GM12878 (cell line): ENCODE results near the gene MYO7B. TPM values are rescaled to one million over a fixed set of nuclear protein-coding genes. Genes with fewer than 3 reads are reported as not detected.
A peak's percentile ranks its signal among the peaks of the same experiment; 100 is the strongest.

Experiments used
- ATAC-seq: fragments of 200-7000 bp; cut with Tn5 transposase; 3 replicates; pipeline ENCODE4 v1.9.1; 2020; ENCODE audit warnings: mild to moderate bottlenecking, moderate library complexity
- BruUV-seq: library from RNA; stranded (reverse); fragments of 400-500 nt; replicated peaks from 2 replicates; lab custom pipeline; 2021; lab: Mats Ljungman, UMichigan
- CTCF ChIA-PET: fragments of 300-600 bp; sonication (Branson Sonifier 250); formaldehyde crosslinking; extraction: SDS; loops from one replicate; lab custom pipeline; 2021; ENCODE audit warnings: inconsistent platforms; lab: Yijun Ruan, JAX
- POLR2A ChIA-PET: fragments of 350-600 bp; formaldehyde crosslinking; extraction: SDS; loops from one replicate; lab custom pipeline; 2021; ENCODE audit warnings: inconsistent platforms; lab: Charles Lee
- RAD21 ChIA-PET: fragments of 300-600 bp; sonication (Branson Sonifier 250); formaldehyde crosslinking; loops from one replicate; lab custom pipeline; 2023; ENCODE audit warnings: antibody characterized with exemption; ENCODE audit not compliant: unreplicated experiment; lab: Charles Lee
- SMC1A ChIA-PET: fragments of 300-600 bp; sonication (Branson Sonifier 250); formaldehyde crosslinking; loops from one replicate; lab custom pipeline; 2023; ENCODE audit not compliant: unreplicated experiment, uncharacterized antibody; lab: Charles Lee
- DNase-seq: peaks from one replicate; pipeline ENCODE4 v3.0.0-alpha.2; 2011; ENCODE audit warnings: low read depth, low spot score
- FAIRE-seq: peaks from 3 replicates; lab custom pipeline; 2011; peaks lifted over from hg19 to GRCh38; lab: Jason Lieb, UNC
- H2AFZ ChIP-seq: 2 replicates; pipeline ENCODE4 v1.6.0; 2011; ENCODE audit warnings: low read depth, low read length, control low read depth; ENCODE audit not compliant: control insufficient read depth
- H3K27ac ChIP-seq: 2 replicates; pipeline ENCODE4 v1.5.1; 2011; ENCODE audit warnings: control low read depth; ENCODE audit not compliant: control insufficient read depth, insufficient read depth
- H3K27me3 ChIP-seq, 2 experiments: replicated peaks in 1 of 2; 2 replicates each; pipeline versions ENCODE4 v1.6.0 to v1.6.1; 2011; ENCODE audit warnings: low read length in 1 of 2; ENCODE audit not compliant: control insufficient read depth in 2 of 2, insufficient read depth in 2 of 2
- H3K36me3 ChIP-seq, 2 experiments: 2 replicates each; pipeline ENCODE4 v1.5.1; 2011; ENCODE audit warnings: low read length in 1 of 2; ENCODE audit not compliant: control insufficient read depth in 2 of 2, insufficient read depth in 2 of 2
- H3K4me1 ChIP-seq: 2 replicates; pipeline ENCODE4 v1.6.1; 2011; ENCODE audit warnings: mild to moderate bottlenecking, low read length, moderate library complexity, mixed read lengths; ENCODE audit not compliant: control insufficient read depth, insufficient read depth
- H3K4me2 ChIP-seq: 2 replicates; pipeline ENCODE4 v1.6.0; 2011; ENCODE audit warnings: control low read depth; ENCODE audit not compliant: control insufficient read depth, insufficient read depth
- H3K4me3 ChIP-seq: fragments of 200-600 bp; sonication (generic); 2 replicates; pipeline ENCODE4 v1.5.1; 2016
- H3K79me2 ChIP-seq: 2 replicates; pipeline ENCODE4 v1.6.0; 2011; ENCODE audit warnings: low read length; ENCODE audit not compliant: control insufficient read depth, insufficient read depth
- H3K9ac ChIP-seq: 2 replicates; pipeline ENCODE4 v1.8.0; 2011; ENCODE audit warnings: low read length, control low read depth, mixed read lengths; ENCODE audit not compliant: control insufficient read depth, insufficient read depth
- H3K9me3 ChIP-seq: replicated peaks from 3 replicates; pipeline ENCODE4 v1.5.1; 2011; ENCODE audit warnings: mild to moderate bottlenecking, low read length; ENCODE audit not compliant: control insufficient read depth, insufficient read depth
- H4K20me1 ChIP-seq: 2 replicates; pipeline ENCODE4 v1.6.0; 2011; ENCODE audit not compliant: control insufficient read depth, insufficient read depth
- FOS ChIP-seq: IDR thresholded peaks from 3 replicates; pipeline ENCODE4 v1.6.1; 2011; ENCODE audit warnings: borderline replicate concordance; ENCODE audit not compliant: insufficient read length; ENCODE audit errors: extremely low read depth
- IRF4 ChIP-seq: IDR thresholded peaks from 2 replicates; pipeline ENCODE4 v1.6.1; 2011; ENCODE audit warnings: low read depth, low read length
- IRF5 ChIP-seq: fragments of 450-650 bp; IDR thresholded peaks from 2 replicates; pipeline ENCODE4 v1.6.1; 2017; ENCODE audit warnings: borderline replicate concordance
- PBX3 ChIP-seq: IDR thresholded peaks from 2 replicates; pipeline ENCODE4 v1.6.1; 2011; ENCODE audit warnings: mild to moderate bottlenecking, low read depth, low read length, moderate library complexity; ENCODE audit not compliant: insufficient replicate concordance
- POLR2A ChIP-seq: IDR thresholded peaks from 2 replicates; pipeline ENCODE4 v1.6.1; 2011; ENCODE audit warnings: low read depth, mild to moderate bottlenecking, low read length
- ZNF274 ChIP-seq: IDR thresholded peaks from one replicate; pipeline ENCODE4 v1.8.0; 2011; ENCODE audit not compliant: insufficient read length, insufficient read depth
- ZSCAN29 ChIP-seq: fragments of 450-650 bp; IDR thresholded peaks from 2 replicates; pipeline ENCODE4 v1.6.1; 2017; ENCODE audit warnings: mild to moderate bottlenecking, moderate library complexity
- WGBS: methylation state at CpG from one replicate; pipeline ENCODE4 v1.1.6; 2016; ENCODE audit warnings: low lambda C conversion rate; ENCODE audit not compliant: insufficient replicate concordance, insufficient coverage; ENCODE audit errors: missing lambda C conversion rate; 5-methylcytosine and 5-hydroxymethylcytosine counted together
- in situ Hi-C: fragments of 300-500 bp; cut with MboI; formaldehyde crosslinking; loops from 9 replicates; pipeline ENCODE4 v1.14.3; 2018; ENCODE audit warnings: mixed read lengths
- intact Hi-C: fragments of 100-400 bp; cut with micrococcal nuclease; formaldehyde crosslinking; loops from one replicate; pipeline ENCODE4 v1.14.2; 2022; ENCODE audit not compliant: unreplicated experiment
- polyA plus RNA-seq, 11 experiments: library from polyadenylated mRNA; depleted of rRNA in 4 of 11; unstranded in 6 of 11; stranded (reverse) in 5 of 11; fragments of >200 nt; fragmentation: Nextera tagmentation in 4 of 11; fragmentation: Illumina TruSeq in 1 of 11; extraction: Ambion mirVana in 4 of 11; extraction: Trizol in 1 of 11; gene quantifications; 1 replicate in 1 of 11; 2 replicates in 10 of 11; pipeline versions ENCODE4 v1.2.1 to v1.2.3, GENCODE V29; 2011 to 2016; ENCODE audit warnings: inconsistent platforms in 2 of 11, missing spikeins in 2 of 11, low read depth in 1 of 11
- total RNA-seq, 4 experiments: library from RNA; depleted of rRNA in 3 of 4; stranded (reverse); fragments of >200 nt in 3 of 4; fragmentation: Illumina TruSeq in 1 of 4; extraction: Trizol in 1 of 4; gene quantifications; 2 replicates each; pipeline versions ENCODE4 v1.2.1 to v1.2.3, GENCODE V29; 2013 to 2021

Gene MYO7B
- total and polyA plus RNA-seq, 10 of the 15 experiments (the other 5 are each of a cell fraction or from before 2014, with no cell fraction given): 0.08 to 4.8 (median 1.2) TPM

- DNase-seq (no peak), ATAC-seq (peak; percentile 50), FAIRE-seq (no peak)
- in situ Hi-C loops: no loop called here
- TF ChIP-seq PBX3: no peak
- TF ChIP-seq ZNF274: no peak
- TF ChIP-seq POLR2A: peak; percentile 51; the same call in 1 of the 2 replicates
- TF ChIP-seq IRF4: no peak
- no peak for TF ChIP-seq ZSCAN29
- no peak for TF ChIP-seq FOS
- TF ChIP-seq IRF5: no peak
- Histone ChIP-seq H3K27me3 (no peaks in the 10 kb centered on the region), H3K4me2 (no peak overlapping the region), H3K4me3 (no peak overlapping the region), H3K27ac (no peak overlapping the region), H2AFZ (no peak overlapping the region), H3K36me3 (no peaks in the 10 kb centered on the region), H3K9ac (no peak overlapping the region), H3K9me3 (no peaks in the 10 kb centered on the region), H3K4me1 (no peaks in the 10 kb centered on the region), H4K20me1 (no peaks in the 10 kb centered on the region), H3K79me2 (no peaks in the 10 kb centered on the region)
- WGBS: 31% methylated on average over 14 of the region's 16 CpGs
- ChIA-PET POLR2A (no interaction called here), RAD21 (no interaction called here), CTCF (no interaction called here), SMC1A (interaction anchor here (1.6 kb wide), 1 partner anchor 29 kb away, joined by 3 read pairs; no protein-coding TSS in a partner anchor)
- BruUV-seq: no TSS peak
- intact Hi-C loops: no loop called here
These were observed 84.6 kb downstream of the MYO7B start for GRCh38 chr2:127619877-127620705.
